Fibroblast of skin of left quadriceps (primary cell): Measurements from ENCODE around the gene IL25.
"Not testable (repeated sequence)": the region's sequence is repeated elsewhere in the genome, so short reads cannot be mapped to it uniquely, and the experiment has no call there.

Experiments
- DNase-seq, 2 experiments: peaks; one replicate each; pipeline ENCODE4 v3.0.0-alpha.2; 2013; ENCODE audit warnings: low read depth in 2 of 2

IL25 gene

DNA sequence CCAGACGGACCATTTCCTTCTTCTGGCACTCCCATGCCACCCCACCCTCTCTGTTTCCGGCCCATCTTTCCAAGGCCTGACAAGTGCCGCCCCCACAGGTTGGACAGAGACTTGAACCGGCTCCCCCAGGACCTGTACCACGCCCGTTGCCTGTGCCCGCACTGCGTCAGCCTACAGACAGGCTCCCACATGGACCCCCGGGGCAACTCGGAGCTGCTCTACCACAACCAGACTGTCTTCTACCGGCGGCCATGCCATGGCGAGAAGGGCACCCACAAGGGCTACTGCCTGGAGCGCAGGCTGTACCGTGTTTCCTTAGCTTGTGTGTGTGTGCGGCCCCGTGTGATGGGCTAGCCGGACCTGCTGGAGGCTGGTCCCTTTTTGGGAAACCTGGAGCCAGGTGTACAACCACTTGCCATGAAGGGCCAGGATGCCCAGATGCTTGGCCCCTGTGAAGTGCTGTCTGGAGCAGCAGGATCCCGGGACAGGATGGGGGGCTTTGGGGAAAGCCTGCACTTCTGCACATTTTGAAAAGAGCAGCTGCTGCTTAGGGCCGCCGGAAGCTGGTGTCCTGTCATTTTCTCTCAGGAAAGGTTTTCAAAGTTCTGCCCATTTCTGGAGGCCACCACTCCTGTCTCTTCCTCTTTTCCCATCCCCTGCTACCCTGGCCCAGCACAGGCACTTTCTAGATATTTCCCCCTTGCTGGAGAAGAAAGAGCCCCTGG, 3.1 kb downstream of the IL25 start:
- DNase-seq, result no peak

DNA sequence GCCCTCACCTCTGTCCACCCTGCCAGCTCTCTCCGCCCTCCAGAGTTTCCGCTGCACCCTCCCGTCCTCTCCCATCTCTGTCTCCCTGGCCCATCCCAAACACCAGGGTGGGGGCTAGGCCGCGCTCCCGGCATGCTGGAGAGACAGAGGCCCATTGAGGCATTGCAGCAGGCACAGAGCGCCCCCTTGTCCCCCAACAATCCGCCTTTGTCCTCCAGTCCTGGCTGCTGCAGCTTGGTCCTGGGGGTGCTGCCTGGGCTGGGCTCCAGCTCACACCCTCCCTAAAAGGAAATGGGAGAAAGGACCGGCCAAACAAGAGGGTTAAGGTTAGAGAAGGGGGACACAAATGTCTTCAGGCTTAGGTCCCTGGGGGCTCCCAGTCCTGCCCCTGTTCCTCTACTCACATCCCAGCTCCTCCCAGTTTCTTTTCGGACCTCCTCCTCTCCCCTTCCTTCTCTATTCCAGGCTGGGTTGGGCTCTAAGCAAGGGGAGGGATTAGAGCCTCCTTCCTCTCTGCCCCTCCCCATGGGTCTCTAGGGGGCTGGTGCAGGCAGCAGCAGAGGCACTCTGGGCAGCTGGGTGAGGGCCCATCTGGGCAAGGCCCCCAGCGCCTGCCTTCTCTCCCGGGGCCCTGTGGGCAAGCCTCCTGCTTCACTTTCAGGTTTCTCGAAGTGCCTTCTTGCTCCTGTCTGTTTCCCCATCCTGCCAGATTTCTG, 4.0 kb downstream of the IL25 start, which contains the start of gene CMTM5:
CMTM5 (plus strand) TSS at position 565 of the 716 bp plus-strand sequence. CDS start 206 bp downstream, outside the sequence.
- no peak for DNase-seq

DNA sequence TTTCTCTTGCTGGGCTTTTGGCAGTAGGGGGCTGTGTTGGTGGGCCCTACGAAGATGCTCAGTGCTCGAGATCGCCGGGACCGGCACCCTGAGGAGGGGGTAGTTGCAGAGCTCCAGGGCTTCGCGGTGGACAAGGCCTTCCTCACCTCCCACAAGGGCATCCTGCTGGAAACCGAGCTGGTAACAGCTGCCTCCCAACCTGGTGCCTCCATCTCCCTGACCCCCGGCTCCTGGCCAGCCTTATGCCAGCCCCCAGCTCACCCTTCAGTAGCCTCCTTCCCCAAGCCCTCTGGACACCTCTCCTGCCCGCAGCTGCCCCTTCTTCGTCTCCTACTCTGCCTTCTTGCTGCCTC, 4.6 kb downstream of the IL25 start:
- DNase-seq, result no peak

DNA sequence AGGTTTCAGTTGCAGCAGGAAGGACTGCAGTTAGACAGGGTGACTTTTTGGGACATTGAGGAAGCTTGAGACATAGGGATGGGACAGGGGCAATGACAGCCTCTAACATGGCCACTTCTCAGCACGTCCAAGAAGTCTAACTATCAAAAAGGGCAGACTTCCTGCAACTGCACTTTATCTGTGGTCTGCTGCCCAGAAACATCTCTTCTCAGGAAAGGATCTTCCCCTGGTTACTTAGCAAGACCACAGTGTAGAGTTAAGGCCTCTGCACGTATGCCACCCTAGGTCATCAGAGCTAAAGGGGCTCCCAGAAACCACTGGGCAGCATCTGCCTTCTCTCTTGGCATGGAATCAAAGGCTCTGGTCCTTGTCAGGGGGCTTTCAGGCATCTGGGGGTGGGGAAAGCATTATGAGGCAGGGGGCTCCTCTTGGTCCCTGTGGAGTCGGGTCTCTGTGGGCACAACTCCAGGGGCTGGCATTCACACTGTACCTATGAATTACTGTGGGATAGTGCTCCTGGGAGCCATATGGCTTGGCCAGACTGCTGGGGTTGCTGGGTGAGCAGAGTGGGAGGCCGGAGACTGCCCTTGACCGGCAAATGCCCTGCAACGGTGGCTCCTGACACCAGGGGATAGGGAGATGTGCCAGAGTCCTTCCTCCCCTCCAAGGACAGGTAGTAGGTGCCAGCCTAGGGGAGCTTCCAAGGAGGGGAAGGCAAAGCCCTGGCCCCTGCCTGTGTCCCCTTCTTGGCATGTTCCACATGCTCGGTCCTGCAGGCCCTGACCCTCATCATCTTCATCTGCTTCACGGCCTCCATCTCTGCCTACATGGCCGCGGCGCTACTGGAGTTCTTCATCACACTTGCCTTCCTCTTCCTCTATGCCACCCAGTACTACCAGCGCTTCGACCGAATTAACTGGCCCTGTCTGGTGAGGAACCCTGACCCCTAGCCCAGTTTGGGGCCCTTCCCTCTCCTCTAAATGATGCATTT, 5.3 kb downstream of the IL25 start:
- DNase-seq, result no peak

DNA sequence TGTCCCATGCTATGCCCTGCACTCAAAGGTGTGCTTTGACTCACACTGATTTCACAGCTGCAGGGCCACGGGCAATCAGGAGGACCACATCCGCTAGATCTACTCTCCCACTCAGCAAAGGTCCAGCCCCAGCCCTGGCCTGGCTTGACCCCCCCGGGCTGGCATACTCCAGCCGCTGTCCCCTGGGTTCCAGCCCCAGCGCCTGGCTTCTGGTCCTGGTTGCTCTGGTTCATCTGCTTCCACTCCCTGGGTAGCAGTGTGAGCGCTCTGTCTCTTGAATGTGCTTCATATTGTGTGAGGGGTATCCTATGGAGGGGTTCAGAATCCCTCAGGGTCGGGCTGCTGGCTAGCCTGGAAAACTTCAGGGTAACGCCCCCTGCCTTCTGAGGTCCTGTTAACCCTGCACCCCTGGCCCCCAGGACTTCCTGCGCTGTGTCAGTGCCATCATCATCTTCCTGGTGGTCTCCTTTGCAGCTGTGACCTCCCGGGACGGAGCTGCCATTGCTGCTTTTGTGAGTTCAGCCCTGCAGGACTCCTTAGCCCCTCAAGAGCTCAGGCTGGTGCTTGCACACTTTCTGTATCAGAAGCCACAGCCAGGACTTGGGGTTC, 6.1 kb downstream of the IL25 start:
- no peak for DNase-seq

DNA sequence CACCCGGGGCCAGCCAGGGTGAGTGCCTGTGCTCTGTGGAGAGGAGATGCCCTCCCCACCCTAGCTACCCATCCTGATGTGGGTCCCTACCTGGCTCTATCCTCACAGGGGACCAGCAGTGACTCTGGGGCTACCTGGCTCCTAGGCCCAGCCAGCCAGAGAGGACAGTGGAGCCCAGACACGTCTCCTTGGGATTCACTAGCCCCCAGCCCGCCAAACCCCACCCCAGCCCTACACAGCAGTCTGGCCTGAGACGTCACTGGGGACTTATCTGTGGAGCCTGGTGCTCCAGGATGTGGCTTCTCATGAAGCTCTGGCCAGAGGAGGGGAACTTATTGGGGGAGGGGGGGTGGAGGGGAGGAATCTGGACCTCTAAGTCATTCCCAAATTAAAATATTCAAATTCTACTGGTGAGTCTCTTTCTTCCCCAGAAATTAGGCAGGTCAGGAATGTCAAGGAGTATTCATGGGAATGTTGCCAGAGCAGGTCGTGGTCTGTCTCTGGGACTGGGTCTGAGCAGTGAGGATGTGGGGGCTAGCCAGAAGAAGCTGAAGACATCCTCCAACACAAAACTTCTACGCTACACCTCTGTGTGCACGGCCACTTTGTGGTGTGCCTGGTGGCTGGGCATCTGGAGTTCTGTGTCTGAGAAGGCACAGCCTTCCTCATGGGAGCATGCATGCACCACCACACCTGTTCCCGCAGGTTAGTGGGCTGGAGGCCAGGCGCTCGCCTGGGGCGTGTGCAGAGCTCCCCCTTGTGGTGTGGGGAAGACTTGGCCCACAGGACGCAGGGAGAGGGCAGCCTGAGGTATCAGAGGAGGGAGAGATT, 7.0 kb downstream of the IL25 start:
- no peak for DNase-seq

DNA sequence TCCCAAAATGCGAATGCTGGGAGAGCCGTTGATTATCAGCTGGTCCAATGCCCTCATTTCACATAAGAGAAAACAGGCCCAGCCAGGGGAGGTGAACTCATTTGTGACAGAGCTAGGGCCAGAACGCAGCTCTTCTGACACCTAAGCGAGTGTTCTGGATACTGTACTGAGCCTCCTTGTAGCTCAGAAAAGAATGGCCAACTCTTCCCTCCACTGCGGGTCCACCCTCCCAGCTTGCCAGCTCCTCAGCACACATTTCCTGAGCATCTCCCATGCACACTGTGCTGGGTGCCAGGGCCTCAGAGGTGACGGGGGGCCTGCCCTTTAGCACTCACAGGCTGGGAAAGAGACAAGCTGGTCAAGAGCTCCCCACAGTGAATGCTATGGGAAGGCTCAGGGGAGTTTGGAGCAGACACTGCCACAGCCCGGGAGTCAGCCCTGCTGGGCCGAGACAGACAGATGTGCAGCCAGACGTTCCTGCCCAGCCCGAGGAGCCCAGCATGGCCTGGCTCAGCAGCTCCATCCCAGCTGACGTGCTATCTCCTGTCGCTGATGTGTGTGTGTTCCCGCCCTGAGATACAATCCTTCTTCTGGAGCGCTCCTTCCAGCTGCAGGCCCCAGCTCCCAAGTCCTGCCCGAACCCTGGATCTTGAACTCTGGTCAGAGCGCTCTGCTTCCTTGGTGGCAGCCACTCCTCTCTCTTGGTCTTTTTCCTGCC, 7.7 kb downstream of the IL25 start:
- no peak for DNase-seq

DNA sequence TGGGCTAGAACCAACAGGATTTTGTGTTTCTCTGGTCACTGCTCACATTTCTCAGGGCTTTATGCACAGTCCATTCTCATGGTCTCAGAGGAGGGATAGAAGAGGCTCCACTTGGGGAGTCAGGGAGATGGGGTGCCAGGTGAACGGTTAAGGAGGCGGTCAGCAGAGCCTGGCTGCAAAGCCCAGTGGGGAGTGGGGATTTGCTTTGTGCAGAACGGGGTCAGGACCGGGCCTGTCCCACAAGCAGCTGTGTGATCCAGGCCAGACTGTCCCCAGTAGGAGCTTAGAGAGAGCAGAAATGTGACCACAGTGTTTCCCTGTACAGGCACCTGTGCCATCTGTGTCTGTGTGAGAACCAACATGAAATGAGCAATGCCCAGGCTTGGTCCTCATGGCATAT, 8.4 kb downstream of the IL25 start:
- no peak for DNase-seq

DNA sequence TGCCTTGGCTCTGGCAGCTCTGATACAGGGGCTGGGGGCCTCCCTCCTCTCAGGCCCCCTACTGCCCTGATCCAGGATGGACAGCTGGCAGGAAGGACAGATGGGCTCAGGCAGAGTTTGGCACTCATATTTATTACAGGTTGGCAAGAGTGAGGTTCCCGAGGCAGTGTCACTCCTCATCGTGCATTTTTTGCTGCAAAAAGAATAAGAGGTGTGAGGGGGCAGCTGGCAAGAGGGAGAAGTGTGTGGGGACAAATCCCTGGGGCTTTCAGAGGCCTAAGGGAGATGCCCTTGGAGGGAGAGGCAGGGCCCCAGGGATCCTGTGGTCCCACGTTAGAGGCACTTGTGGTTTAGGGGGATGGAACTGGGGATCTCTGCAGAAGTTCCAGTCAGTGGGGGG, 9.3 kb downstream of the IL25 start:
- DNase-seq, result no peak

DNA sequence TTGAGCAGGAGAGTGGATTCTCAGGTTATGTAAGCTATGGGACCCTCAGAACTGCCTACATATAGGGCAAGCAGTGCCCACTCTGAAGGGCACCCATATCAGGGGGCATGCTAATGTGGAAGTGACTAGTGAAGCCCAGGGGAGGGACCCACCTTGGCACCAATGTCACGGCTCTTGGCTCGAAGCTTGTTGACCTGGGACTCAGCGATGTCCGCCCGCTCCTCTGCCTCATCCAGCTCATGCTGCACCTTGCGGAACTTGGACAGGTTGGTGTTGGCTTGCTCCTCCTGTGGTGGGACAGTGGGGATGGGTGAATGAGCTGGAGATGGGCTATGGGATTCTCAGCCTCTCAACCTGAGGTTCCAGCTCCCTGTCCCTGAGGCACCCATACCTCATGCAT, 9.7 kb downstream of the IL25 start:
- no peak for DNase-seq

DNA sequence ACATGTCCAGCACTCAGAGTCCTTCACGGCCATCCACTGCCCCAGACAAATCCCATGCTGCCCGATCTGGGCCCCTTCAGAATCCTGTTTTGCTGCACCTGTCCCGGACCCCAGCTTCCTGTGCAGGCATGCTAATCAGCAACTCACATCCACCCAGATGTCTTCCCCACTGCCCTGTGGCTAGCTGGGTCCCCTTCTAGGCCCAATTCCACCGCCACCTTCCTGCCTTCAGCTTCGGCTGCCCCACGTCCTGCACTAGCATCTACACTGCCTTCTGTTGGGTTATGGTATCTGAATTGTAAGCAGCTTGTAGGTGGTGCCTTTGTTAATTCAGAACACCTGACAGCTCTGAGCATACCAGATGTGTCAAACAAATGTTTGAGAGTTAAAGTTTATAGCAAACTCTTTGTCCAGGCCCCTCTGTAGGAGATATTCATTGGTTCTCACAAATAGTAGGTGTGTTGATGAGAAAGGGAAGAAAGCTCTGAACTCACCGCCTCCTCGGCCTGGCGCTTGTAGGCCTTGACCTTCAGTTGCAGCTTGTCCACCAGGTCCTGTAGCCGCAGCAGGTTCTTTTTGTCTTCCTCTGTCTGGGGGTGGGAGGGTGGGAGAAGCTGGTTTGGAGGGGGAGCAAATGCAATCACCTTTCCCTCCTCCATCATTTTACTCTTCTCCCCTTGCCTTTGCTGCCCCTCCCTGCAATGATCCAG, 10.3 kb downstream of the IL25 start:
- DNase-seq, result no peak

DNA sequence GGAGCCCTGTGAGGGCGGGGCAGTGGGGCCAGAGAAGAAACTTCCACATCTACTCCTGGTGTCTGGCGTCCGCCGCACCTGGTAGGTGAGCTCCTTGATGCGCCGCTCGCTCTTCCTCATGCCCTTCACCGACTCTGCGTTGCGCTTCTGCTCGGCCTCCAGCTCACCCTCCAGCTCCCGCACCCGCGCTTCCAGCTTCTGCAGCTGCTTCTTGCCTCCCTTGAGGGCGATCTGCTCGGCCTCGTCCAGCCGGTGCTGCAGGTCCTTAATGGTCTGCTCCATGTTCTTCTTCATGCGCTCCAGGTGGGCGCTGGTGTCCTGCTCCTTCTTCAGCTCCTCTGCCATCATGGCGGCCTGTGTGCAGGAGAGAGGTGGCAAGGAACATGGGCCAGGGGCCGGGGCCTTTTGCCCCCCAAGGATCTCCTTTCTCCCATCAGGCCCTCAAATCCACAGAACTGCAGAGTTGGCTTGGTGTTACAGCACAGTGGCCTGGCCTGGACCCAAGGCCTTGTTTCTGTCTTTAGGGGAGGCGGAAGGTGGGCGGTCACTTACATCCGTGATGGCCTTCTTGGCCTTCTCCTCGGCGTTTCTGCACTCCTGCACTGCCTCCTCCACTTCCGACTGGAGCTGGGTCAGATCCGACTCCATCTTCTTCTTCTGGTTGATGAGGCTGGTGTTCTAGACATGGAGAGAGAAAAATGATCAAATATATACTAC, 11.9 kb downstream of the IL25 start:
- DNase-seq, result no peak

DNA sequence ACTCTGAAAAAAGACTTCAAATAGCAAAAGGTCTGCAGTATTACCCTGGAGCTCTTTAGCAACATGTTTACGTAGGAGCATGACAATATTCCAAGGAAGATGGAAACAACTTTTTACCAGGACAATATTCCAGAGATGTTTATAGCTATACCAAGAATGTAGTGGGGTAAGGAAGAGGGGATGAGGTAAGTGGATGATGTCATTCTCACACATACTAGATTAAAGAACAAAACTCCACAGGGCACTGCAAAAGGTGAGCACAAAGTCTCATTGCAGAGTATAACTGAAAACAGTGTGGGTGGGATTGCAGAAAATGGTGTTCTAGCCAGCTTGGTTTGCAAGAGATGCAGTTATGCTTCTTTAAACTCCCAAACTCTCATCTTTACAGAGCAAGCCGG, 12.6 kb downstream of the IL25 start:
- DNase-seq, result no peak

DNA sequence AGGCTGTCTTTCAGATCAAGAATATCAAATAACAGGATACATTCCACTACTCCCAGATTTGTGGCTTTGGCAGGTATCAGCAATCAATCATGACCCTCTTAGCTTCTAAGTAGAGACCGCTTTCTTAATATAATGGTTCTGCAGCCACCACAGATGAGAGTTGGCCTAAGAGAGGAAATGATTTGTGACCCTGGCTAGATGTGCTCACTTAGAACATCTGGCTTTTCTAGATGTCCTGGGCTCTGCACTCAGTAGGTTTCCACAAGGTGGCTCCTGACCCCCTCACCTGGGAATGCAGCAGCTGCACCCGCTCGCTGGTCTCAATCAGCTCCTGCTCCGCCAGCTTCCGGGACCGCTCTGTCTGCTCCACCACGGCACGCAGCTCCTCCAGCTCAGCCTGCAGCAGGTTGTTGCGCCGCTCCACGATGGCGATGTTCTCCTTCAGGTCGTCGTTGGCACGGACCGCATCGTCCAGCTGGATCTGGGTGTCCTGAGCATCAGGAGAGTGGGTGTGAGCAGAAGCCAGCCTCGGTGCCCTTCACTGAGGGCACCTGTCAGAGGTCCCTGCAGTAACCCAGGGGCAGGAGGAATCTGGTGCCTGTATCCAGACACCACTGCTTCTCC, 13.1 kb downstream of the IL25 start:
- no peak for DNase-seq

DNA sequence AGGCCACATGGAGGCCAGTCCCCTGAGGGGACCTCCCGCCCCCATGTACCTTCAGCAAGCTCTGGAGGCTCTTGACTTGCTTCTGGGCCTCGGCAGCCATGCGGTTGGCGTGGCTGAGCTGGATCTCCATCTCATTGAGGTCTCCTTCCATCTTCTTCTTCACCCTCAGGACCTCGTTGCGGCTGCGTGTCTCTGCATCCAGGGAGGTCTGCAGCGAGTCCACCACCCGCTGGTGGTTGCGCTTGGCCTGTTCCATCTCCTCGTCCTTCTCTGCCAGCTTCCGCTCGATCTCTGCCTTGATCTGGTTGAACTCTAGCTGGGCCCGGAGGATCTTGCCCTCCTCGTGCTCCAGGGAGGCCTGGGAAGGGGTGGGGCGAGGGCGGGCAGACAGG, 13.7 kb downstream of the IL25 start:
- not testable (repeated sequence) for DNase-seq

DNA sequence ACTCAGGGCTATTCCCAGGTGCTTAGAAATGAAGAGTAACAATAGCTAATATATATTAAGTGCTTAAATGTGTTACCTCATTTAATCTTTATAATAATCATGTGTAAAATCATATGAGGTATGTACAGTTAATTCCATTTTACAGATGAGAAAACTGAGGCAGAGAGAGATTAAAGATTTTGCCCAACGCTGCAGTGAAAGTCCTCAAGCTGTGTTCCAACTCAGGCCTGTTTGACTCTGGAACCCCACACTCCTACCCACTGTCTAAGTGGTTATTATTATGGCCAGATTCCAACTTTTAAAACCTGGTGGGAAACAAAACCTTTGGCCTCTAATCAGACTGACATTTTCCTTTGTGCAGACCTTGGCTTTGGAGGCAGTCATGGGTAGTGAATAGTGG, 14.4 kb downstream of the IL25 start:
- no peak for DNase-seq

DNA sequence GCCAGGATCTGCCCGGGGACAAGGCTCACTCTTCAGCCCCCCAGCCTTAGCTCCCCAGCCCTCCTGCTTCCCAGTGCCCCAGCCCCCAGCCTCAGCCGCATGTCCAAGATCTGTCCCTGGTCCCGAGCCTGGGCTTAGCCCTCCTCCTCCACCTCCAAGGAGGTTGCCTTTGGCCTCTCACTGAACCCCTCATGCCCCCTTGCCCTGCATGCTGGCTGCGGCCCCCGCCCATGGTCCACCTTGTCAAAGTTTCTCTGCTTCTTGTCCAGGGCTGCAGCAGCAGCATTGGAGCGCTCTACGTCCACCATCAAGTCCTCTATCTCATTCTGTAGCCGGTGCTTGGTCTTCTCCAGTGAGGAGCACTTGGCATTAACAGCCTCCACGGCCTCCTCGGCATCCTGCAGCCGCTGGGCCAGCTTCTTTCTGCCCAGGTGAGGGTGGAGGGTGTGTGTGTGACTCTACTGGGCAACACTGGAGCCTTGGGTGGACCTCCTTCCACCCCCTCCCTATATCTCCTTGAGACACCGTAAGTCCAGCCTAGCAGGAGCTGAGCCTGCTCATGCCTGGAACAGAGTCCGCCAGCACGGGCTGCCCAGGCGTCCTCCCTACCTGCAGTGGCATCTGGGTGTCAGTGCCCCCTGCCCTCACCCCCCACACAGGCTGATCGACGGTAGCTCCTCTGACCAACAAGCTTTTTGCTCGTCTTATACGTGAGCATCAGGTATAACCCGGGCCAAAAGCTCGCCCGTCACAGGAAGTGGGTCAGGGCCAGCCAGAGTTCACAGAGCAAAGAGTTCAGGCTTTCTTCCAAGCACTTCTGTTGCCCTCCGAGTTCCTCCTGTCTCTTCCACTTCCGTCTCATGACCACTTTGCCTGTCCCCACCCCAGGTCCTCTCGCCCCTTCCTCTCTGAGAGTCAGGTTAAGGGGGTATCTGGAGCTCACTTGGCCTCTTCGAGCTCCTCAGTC, 15.6 kb downstream of the IL25 start:
- no peak for DNase-seq
